ENCODE measurements around the gene STX1B.

DNA sequence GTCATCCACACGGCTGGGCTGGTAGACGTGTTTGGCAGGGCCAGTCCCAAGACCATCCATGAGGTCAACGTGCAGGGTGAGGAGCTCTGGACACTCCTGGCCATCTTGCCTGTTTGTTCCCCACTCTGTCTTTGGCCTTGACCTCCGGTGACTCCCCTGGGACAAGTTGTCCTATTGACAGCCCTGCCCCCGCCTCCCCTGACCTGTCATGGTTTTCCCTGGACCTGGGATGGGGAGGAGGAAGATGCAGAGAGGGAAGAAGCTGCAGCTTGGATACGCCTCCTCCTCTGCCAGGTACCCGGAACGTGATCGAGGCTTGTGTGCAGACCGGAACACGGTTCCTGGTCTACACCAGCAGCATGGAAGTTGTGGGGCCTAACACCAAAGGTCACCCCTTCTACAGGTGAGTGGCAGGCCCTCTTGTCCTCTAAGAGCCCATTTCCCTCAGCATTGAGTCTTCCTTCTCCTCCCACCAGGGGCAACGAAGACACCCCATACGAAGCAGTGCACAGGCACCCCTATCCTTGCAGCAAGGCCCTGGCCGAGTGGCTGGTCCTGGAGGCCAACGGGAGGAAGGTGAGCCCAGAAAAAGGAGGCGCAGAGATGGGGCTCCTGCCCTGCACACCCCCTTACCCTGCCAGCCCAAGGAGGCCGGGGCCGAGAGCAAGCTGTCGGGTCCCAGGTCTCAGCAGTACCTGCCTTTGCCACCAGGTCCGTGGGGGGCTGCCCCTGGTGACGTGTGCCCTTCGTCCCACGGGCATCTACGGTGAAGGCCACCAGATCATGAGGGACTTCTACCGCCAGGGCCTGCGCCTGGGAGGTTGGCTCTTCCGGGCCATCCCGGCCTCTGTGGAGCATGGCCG, 24.1 kb downstream of the STX1B start:
- TF ChIP-seq POLR2A (IDR thresholded peaks at IDR 0.05), result no peak
- TF ChIP-seq, protein P1, sequence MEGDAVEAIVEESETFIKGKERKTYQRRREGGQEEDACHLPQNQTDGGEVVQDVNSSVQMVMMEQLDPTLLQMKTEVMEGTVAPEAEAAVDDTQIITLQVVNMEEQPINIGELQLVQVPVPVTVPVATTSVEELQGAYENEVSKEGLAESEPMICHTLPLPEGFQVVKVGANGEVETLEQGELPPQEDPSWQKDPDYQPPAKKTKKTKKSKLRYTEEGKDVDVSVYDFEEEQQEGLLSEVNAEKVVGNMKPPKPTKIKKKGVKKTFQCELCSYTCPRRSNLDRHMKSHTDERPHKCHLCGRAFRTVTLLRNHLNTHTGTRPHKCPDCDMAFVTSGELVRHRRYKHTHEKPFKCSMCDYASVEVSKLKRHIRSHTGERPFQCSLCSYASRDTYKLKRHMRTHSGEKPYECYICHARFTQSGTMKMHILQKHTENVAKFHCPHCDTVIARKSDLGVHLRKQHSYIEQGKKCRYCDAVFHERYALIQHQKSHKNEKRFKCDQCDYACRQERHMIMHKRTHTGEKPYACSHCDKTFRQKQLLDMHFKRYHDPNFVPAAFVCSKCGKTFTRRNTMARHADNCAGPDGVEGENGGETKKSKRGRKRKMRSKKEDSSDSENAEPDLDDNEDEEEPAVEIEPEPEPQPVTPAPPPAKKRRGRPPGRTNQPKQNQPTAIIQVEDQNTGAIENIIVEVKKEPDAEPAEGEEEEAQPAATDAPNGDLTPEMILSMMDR (IDR thresholded peaks at IDR 0.05 in 4 of 5, conservative IDR thresholded peaks at IDR 0.05 in 1 of 5), result no peak
